Measurements from ENCODE around the gene SPINK1.

GRCh38 chr5:147831465-147831864 is at the start of gene SPINK1:
- TF ChIP-seq FOXM1 (IDR thresholded peaks at IDR 0.05; ENCODE audit: borderline replicate concordance) (no peak), NFRKB (IDR thresholded peaks at IDR 0.05) (no peak), ARNT (IDR thresholded peaks at IDR 0.05) (no peak), ELF4 (IDR thresholded peaks at IDR 0.05) (no peak), FOXK2 (IDR thresholded peaks at IDR 0.05) (no peak), CTBP1 (IDR thresholded peaks at IDR 0.05; ENCODE audit: borderline replicate concordance) (no peak), SP1 (IDR thresholded peaks at IDR 0.05) (no peak), FOXA1 (IDR thresholded peaks at IDR 0.05) (no peak)
